Retinal pigment epithelial cell (primary cell): ENCODE results near the gene RLN3.

Experiments
- DNase-seq: peaks from one replicate; pipeline ENCODE4 v3.0.0-alpha.2; 2010; ENCODE audit warnings: low read depth
- H3K4me3 ChIP-seq: 2 replicates; pipeline ENCODE4 v1.5.1; 2011; ENCODE audit warnings: mild to moderate bottlenecking, low read length, control low read depth, moderate library complexity
- CTCF ChIP-seq: conservative IDR thresholded peaks from 2 replicates; pipeline ENCODE4 v1.5.1; 2011; ENCODE audit warnings: low read depth, low read length, control low read depth, inconsistent platforms

Gene RLN3

GRCh38 chr19:13986348-13986904, 41.5 kb upstream of the RLN3 start:
- TF ChIP-seq CTCF: no peak
- no peak for DNase-seq
- no peak overlapping the region for H3K4me3 ChIP-seq

GRCh38 chr19:13987101-13987890, 40.7 kb upstream of the RLN3 start:
- TF ChIP-seq CTCF: no peak
- no peak for DNase-seq
- no peak overlapping the region for H3K4me3 ChIP-seq

- no peak for DNase-seq
- TF ChIP-seq CTCF: no peak
Measured at GRCh38 chr19:13989487-13989886, 38.5 kb upstream of the RLN3 start.

GRCh38 chr19:13990085-13990484, 37.9 kb upstream of the RLN3 start:
- no peak for DNase-seq
- TF ChIP-seq CTCF: no peak
- H3K4me3 ChIP-seq: no peak overlapping the region

More at GRCh38 chr19:13989487-13989886, 38.5 kb upstream of the RLN3 start:
- H3K4me3 ChIP-seq: no peak overlapping the region

GRCh38 chr19:13992025-13992424, 35.9 kb upstream of the RLN3 start:
- no peak for TF ChIP-seq CTCF
- no peak for DNase-seq
- no peak overlapping the region for H3K4me3 ChIP-seq

- DNase-seq: no peak
- no peak for TF ChIP-seq CTCF
- no peak overlapping the region for H3K4me3 ChIP-seq
Measured at GRCh38 chr19:13993590-13994300, 34.2 kb upstream of the RLN3 start.
